H54 (cell line): ENCODE measurements around the gene POLE.

Experiments used
- DNase-seq: peaks from one replicate; pipeline ENCODE4 v3.0.0; 2011; ENCODE audit warnings: low spot score, mixed read lengths; ENCODE audit not compliant: insufficient read length
- FAIRE-seq: peaks from 3 replicates; lab custom pipeline; 2011; peaks lifted over from hg19 to GRCh38; lab: Jason Lieb, UNC
- POLR2A ChIP-seq: IDR thresholded peaks from 2 replicates; pipeline ENCODE4 v1.6.1; 2011; ENCODE audit warnings: low read depth, mild to moderate bottlenecking, low read length

Gene POLE

DNA sequence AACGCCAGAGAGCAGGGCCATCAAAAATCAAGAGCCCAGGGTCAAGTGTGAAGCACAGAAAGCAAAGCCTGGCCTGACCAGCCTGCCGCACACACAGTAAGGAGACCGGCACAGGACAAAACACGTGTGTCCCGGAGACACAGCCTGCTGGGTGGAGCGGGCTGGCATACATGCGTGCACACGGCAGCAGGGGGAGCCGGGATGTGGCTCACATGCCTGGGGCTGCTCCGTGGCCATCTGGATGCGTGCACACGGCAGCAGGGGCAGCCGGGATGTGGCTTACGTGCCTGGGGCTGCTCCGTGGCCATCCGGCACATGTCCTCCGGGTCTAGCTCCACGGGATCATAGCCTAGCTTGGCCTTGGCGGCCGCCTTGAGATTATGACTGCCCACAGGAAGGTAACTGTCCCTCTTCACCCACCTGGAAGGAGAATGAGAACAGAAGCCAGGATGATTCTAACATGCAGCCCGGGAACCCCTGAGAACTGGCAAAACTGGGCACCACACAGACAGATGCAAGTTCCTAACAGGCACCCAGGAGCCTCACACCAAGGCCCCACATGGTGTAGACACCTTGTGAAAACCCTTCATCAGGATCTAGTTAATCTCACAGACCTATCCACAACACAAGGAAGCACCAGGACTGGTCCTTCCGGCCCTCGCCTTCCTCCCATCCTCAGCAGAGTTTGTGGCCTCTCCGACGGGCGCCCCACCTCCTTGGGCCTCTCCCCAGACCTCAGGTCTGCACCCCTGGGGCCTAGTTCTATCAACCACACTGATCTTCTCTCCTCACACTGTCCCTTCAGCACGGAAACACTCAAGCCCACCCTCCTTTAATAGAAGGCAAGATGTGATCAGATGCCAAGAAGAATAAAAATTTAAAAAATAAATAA is 13.6 kb downstream of the POLE start:
- no peak for TF ChIP-seq POLR2A
- FAIRE-seq (no peak), DNase-seq (no peak)

DNA sequence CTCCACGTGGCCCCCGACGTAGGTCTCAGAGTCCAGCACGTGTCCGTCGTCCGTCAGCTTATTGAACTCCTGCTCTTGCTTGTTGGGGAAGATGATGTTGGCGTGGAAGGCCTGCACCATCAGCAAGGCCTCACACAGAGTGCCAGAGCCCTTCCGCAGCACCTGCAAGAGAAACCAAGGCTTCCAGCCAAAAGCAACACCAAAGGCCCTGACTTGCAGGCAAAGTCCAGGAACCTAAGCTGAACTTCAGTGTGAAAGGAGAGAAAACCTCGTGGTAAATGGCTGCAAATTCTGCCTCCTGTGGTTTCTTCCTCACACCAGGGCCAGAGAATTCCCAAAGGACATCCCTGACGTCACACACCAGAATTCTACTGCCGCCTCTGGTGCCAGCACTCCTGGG is 14.5 kb downstream of the POLE start:
- DNase-seq: no peak
- FAIRE-seq: no peak
- TF ChIP-seq POLR2A: no peak

DNA sequence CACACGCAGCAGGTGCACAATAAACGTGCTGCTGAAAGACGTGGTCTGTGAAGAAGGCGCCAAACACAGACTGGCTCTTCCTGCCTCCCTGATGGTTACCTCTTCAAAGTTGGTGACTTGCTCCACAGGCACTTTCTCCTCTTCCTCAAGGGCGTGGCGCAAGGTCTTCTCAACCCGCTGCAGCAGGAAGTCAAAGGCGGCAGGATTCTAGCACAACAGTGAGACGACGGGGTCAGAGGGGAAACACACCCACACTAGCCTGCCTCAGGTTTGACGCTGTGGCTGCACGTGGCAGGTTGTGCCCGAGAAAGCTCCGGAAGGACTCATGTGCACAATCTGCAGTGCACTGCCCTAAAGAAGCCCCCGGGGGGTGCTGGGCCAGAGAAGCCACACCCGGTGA is 15.0 kb downstream of the POLE start:
- DNase-seq (no peak), FAIRE-seq (no peak)
- no peak for TF ChIP-seq POLR2A

DNA sequence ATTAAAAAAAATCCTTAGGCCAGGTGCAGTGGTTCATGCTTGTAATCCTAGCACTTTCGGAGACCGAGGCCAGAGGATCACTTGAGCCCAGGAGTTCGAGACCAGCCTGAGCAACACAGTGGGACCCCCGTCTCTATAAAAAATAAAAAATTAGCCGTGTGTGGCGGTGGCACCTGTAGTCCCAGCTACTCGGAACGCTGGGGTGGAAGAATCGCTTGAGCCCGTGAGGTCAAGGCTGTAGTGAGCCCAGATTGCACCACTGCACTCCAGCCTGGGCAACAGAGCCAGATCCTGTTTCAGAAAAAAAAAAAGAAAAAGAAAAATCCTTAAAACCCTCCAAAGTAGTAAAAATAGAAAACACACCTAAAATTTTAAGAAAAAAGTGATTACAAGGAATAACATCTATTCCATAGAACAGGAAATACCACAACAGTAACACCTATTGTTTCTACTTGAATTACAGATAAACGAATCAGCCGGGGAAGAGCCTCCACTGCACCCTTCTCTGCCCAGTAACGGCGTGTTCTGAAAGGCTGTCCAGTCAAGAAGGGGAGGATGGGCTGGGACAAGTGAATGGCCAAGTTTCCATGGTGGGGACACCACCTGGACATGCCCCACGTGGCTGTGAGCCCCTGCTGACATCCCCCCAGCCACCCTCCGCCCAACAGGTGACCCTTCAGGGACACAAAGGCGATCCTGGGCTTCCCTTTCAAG is 17.8 kb downstream of the POLE start:
- no peak for TF ChIP-seq POLR2A
- DNase-seq: no peak
- no peak for FAIRE-seq

DNA sequence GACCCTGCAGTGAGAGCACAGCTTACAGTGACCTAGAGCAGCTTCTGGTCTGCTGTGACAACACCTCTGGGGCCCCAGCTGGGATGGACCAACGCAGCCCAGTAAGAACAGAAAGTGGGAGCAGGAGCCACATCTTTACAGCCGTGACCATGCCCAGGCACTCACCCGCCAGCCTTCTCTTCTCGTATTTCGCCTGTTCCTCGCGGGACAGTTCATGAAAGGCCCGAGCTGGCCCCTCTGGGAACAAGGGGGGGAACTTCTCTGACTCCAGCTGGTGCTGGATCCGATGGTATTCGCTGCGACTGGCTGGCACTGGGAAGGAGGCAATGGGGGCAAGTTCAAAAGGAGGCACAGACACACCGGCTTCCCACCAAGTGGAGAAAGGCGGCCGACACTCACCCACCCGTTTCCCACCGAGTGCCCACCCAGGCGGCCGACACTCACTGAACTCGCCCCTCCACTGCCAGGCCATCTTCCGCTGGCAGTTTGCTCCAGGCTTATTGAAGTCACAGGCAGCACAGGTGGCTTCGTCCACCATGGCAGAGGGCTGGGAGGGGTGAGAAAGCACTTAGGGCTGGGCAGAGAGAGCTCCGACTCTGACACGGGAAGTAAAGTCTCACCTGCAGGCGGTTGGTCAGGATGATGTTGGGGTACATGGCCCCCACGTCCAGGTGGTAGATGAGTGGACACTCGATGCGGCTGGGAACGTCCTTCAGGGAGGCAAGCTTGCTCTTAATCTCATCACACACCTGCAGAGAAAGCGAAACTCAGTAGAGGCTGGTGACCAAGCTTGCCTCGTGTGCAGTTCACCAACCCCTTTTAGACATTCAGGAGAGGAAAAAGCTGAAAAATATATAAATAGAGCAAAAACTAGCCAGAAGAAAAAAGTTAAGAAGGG is 18.7 kb downstream of the POLE start:
- no peak for DNase-seq
- no peak for FAIRE-seq
- no peak for TF ChIP-seq POLR2A

DNA sequence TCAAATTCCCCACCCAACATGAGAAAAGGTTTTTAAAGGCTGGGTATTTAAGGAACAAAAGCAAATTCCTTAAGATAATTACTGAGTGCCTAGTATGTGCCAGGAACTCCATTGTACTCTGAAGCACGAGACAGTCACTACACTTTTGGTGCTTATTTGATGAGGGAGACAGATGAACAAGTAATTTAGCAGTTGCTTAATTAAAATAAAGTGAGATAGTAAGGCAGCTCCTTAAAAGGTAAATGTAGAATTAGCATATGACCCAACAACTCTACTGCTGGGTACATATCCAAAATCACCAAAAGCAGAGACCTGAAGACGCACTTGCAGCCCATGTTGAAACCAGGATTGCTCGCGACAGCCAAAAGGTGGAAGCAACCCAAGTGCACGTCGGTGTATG is 21.3 kb downstream of the POLE start:
- no peak for DNase-seq
- TF ChIP-seq POLR2A: no peak
- no peak for FAIRE-seq

DNA sequence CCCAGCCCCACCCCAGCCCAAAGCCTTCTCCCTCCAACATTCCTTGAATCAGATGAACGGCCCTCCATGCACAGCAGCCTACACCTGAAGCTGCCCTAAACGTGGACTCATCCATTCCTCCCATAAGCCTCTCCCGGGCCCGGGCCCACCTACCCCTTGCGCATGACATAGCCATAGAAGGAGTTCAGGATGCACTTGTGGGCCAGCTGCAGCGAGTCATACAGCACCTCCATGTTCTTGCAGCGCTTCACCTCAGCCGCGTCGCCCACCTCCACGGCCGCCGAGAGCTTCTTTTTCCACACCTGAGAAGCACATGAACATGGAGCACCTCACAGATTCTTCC is 22.0 kb downstream of the POLE start:
- DNase-seq (no peak), FAIRE-seq (no peak)
- TF ChIP-seq POLR2A: no peak

DNA sequence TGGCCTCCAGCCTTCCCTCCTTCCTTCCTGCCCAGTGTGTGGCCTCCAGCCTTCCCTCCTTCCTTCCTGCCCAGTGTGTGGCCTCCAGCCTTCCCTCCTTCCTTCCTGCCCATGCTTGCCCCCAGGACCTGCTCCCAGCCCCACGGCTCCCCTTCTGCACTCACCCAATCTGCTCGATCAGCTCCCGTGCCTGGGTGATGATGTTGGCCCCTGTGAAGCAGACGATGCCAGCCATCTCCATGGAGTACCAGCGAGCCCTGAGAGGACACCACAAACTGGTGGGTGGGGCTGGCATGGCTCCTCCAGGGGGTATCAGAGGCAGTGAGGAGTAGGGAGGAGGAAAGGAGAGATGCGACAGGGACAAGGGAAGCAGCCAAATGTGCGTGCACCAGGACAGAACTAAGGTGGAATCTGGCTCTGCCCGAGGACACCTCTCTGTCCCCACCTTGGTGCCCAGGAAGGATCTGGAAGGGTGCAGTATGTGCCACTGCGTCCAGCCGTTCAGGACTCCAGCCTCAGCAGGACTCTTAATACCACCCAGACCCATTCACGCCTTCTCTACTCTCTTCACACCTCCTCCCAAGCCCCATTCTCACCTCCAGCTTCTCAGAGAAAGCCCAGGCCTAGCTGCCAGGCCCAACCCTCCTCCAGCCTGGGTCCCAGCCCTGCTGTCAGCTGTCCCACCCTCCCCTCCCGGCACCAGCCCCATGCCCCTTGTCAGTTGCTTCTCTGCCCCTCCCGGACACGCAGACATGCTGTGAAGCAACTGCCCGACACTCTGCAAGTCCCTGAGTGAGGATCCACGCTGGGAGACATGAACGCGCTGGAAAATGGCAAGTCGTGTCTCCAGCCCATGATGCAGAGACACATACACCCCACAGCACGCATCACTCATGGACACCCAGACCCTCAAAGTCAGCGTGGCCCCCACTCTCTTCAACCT is 22.7 kb downstream of the POLE start:
- no peak for FAIRE-seq
- DNase-seq: no peak
- no peak for TF ChIP-seq POLR2A

DNA sequence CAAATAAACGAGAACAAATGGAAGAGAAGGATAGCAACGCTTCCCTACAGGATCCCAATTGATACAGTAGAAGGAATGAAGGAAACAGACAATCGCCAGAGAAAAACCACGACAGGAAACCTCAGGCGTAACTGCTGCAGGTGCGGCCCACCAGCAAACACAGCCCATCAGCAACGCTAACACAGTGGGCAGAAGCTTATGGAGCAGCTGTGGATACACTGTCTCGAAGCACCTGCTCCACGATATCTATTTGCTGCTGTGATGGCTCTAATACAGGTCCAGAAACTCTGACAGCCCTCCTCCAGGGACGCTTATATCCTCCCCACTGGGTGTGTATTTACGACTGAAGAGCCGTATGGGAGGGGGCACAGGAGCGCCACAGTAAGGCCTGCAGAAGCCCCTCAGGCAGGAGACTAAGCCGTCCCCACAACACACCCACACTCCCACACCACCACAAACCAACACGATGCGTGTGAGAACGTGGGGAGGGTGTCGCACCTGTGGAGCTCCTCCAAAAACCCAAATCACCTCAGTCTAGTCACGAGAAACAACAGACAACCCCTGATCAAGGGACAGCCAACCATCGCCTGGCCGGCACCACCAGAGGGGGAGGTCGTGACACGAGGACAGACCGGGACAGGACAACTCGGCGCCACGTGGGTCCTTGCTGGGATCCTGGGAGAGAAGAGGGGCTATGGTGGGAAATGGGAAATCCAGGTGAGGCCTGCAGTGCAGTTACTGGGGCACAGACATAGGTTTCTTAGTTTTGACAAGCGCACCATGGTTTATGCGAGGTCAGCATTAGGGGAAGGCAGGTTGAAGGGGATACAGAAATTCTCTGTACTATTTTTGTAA is 24.0 kb downstream of the POLE start:
- TF ChIP-seq POLR2A: no peak
- FAIRE-seq: no peak
- no peak for DNase-seq

DNA sequence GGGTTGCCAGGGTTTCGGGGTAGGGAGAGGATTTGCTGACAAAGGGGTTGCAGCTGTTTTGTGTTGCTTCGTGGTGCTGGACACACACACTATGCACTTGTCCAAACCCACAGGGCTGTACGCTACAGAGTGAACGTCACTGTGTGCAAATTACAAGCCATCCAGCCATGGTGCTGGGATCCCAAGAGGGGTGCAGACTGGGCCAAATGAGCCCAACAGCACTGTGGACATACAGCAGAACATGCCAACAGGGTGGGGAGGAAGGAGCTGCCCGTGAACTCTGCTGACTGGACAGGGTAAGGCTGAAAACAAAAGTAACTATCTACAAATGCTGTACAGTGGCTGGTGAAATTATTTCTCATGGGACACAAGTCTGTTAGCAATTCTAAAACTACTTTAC is 25.2 kb downstream of the POLE start:
- no peak for FAIRE-seq
- no peak for TF ChIP-seq POLR2A
- DNase-seq: no peak

DNA sequence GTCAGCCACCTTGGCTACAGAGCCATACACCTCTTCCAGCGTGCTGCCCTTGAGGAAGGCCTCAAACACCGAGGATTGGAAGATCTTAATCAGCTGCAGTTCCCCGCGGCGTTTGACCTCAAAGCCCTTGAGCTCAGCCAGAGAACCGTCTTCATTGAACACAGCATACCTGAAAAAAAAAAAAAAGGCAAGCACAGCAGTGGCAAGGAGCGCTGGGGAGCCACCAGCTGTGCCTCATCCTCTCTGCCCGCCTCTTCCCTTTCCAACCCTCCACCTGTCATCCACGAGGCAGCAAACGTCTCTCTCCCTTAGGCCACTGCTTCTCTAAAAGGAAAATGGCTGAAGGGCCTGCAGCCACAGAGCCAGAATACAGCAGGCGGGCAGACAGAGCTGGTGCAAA is 26.1 kb downstream of the POLE start:
- FAIRE-seq (no peak), DNase-seq (no peak)
- no peak for TF ChIP-seq POLR2A

DNA sequence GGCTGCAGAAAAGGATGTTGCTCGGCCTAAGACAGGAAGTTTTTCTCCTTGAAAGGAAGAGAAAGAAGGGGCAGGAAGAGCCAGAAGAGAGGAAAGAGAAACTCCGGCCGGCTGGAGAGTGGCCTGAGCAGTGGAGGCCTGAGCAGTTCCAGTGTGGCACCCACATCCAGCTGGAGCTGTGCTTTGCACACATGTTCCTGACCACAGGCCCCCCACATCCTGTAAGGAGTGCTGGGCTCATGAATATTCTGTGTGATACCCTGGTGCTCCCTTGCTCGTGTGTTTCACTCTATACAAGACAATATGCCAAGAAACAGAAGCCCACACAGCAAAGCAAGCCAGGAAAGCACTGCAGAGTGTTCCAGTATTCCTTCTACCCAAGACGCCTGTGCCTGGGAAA is 27.1 kb downstream of the POLE start:
- FAIRE-seq (no peak), DNase-seq (no peak)
- TF ChIP-seq POLR2A: no peak
